Hepatocyte (in vitro differentiated cells): Measurements from ENCODE around the gene SPACA4.

ENCODE experiments used
- EZH2phosphoT487 ChIP-seq: fragments of 200-600 bp; sonication (generic); IDR thresholded peaks from one replicate; pipeline ENCODE4 v1.6.1; 2018; ENCODE audit warnings: antibody characterized with exemption, mild to moderate bottlenecking, low read depth, moderate library complexity; ENCODE audit not compliant: unreplicated experiment, severe bottlenecking
- TF ChIP-seq, protein P1 (sequence below): fragments of 200-600 bp; sonication (generic); IDR thresholded peaks from 2 replicates; pipeline ENCODE4 v1.5.1; 2016; ENCODE audit warnings: antibody characterized with exemption, mild to moderate bottlenecking; ENCODE audit not compliant: poor library complexity

DNA sequence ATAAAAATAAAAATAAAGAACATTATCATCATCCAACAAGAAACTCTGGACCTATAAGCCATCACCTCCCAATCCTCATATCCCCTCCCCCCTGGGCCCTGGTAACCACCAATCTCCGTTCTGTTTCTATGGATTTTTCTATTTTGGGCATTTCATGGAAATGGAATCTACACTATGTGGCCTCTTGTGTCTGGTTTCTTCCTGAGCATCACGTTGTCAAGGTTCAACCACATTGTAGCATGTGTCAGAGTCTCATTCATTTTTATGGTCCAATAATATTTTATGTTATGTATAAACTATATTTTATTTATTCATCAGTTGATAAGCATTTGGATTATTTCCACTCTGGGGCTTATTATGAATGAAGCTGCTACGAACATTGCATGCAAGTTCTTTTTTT lies 27.7 kb upstream of the SPACA4 start:
- TF ChIP-seq, protein P1, sequence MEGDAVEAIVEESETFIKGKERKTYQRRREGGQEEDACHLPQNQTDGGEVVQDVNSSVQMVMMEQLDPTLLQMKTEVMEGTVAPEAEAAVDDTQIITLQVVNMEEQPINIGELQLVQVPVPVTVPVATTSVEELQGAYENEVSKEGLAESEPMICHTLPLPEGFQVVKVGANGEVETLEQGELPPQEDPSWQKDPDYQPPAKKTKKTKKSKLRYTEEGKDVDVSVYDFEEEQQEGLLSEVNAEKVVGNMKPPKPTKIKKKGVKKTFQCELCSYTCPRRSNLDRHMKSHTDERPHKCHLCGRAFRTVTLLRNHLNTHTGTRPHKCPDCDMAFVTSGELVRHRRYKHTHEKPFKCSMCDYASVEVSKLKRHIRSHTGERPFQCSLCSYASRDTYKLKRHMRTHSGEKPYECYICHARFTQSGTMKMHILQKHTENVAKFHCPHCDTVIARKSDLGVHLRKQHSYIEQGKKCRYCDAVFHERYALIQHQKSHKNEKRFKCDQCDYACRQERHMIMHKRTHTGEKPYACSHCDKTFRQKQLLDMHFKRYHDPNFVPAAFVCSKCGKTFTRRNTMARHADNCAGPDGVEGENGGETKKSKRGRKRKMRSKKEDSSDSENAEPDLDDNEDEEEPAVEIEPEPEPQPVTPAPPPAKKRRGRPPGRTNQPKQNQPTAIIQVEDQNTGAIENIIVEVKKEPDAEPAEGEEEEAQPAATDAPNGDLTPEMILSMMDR: no peak
- no peak for TF ChIP-seq EZH2phosphoT487
